Measurements from ENCODE around the gene C2orf42. TPM values are rescaled to one million over a fixed set of nuclear protein-coding genes. Genes with fewer than 3 reads are reported as not detected.

Gene C2orf42
- total RNA-seq, 1 experiment from 2014 or later: 6.8 TPM

GRCh38 chr2:70121627-70122372 is 69.0 kb downstream of the C2orf42 start (continued):
- no peak for TF ChIP-seq SMAD3 (CRISPR knock-in tag; IDR thresholded peaks at IDR 0.05; ENCODE audit: borderline replicate concordance)
- no peak for TF ChIP-seq ARID4B (CRISPR knock-in tag; IDR thresholded peaks at IDR 0.05; ENCODE audit: borderline replicate concordance)
- TF ChIP-seq ZBTB43 (CRISPR knock-in tag; IDR thresholded peaks at IDR 0.05): no peak
- no peak for TF ChIP-seq KAT7 (CRISPR knock-in tag; IDR thresholded peaks at IDR 0.05; ENCODE audit: borderline replicate concordance)
- no peak for TF ChIP-seq PREB (CRISPR knock-in tag; IDR thresholded peaks at IDR 0.05; ENCODE audit: borderline replicate concordance)
- no peak for TF ChIP-seq FOXP1 (CRISPR knock-in tag; IDR thresholded peaks at IDR 0.05; ENCODE audit: borderline replicate concordance)
- no peak for TF ChIP-seq HMGA2 (CRISPR knock-in tag; IDR thresholded peaks at IDR 0.05)

GRCh38 chr2:70118798-70119454 is 71.9 kb downstream of the C2orf42 start:
- no peaks in the 10 kb centered on the region for H3K27me3 Mint-ChIP-seq (ENCODE audit: low read depth)
- ATAC-seq: peak; percentile 67
- ChIA-PET POLR2A (interaction anchor here (1.0 to 1.2 kb wide), 5 partner anchors 24 to 205 kb away, joined by 3 to 5 read pairs (median 3); partner anchors contain the start of gene FAM136A), CTCF (interaction anchor here (0.6 to 1.1 kb wide), 2 partner anchors 20 to 23 kb away, joined by 3 read pairs; no protein-coding TSS in a partner anchor)
- no peaks in the 10 kb centered on the region for H3K9me3 Mint-ChIP-seq
- DNase-seq (ENCODE audit: low spot score): peak; percentile 43
- H3K4me1 Mint-ChIP-seq: peaks cover 56% of the 10 kb centered on the region
- no peak for TF ChIP-seq E2F1 (CRISPR knock-in tag; IDR thresholded peaks at IDR 0.05)
- no peak for TF ChIP-seq SMAD3 (CRISPR knock-in tag; IDR thresholded peaks at IDR 0.05; ENCODE audit: borderline replicate concordance)
- no peak for TF ChIP-seq ZNF232 (CRISPR knock-in tag; IDR thresholded peaks at IDR 0.05)
- no peak for TF ChIP-seq ZNF512 (CRISPR knock-in tag; IDR thresholded peaks at IDR 0.05; ENCODE audit: borderline replicate concordance)
- TF ChIP-seq NFE2L1 (CRISPR knock-in tag; IDR thresholded peaks at IDR 0.05): no peak
- TF ChIP-seq JAZF1 (CRISPR knock-in tag; IDR thresholded peaks at IDR 0.05): no peak
- no peak for TF ChIP-seq USF1 (CRISPR knock-in tag; IDR thresholded peaks at IDR 0.05)
- no peak for TF ChIP-seq FOXP1 (CRISPR knock-in tag; IDR thresholded peaks at IDR 0.05; ENCODE audit: borderline replicate concordance)
- no peak for TF ChIP-seq FOXP4 (CRISPR knock-in tag; IDR thresholded peaks at IDR 0.05)
- TF ChIP-seq RORB (CRISPR knock-in tag; IDR thresholded peaks at IDR 0.05): no peak
- H3K27ac Mint-ChIP-seq: peak overlapping the region; percentile 94
- peak overlapping the region; percentile 30 for H3K4me3 Mint-ChIP-seq
- H3K36me3 Mint-ChIP-seq: no peaks in the 10 kb centered on the region
